H1 (cell line): Measurements from ENCODE around the gene DNAH12. TPM values are rescaled to one million over a fixed set of nuclear protein-coding genes. Genes with fewer than 3 reads are reported as not detected.

Experiments
- CTCF ChIA-PET: fragments of 300-600 bp; sonication (Branson Sonifier 250); formaldehyde crosslinking; loops from one replicate; lab custom pipeline; 2021; ENCODE audit not compliant: partially characterized antibody; lab: Charles Lee
- POLR2A ChIA-PET: fragments of 300-600 bp; sonication (Branson Sonifier 250); formaldehyde crosslinking; loops from one replicate; lab custom pipeline; 2021; ENCODE audit warnings: inconsistent platforms; ENCODE audit not compliant: partially characterized antibody; lab: Charles Lee
- DNase-seq, 2 experiments: peaks; one replicate each; pipeline versions ENCODE4 v3.0.0 to v3.0.0-alpha.2; 2010 to 2022; ENCODE audit warnings: low spot score in 2 of 2, low read depth in 1 of 2, mixed read lengths in 1 of 2
- FAIRE-seq: peaks from 2 replicates; lab custom pipeline; 2011; peaks lifted over from hg19 to GRCh38; lab: Jason Lieb, UNC
- H2AFZ ChIP-seq: 2 replicates; pipeline ENCODE4 v1.8.1; 2012; ENCODE audit warnings: low read length, inconsistent platforms
- H2AK5ac ChIP-seq: 2 replicates; pipeline ENCODE4 v1.6.1; 2013; ENCODE audit warnings: low read depth, low read length
- H2BK120ac ChIP-seq: replicated peaks from 2 replicates; pipeline ENCODE3; 2013; ENCODE audit warnings: low read depth, low read length, inconsistent platforms
- H2BK12ac ChIP-seq: 2 replicates; pipeline ENCODE4 v1.6.1; 2013; ENCODE audit warnings: low read depth, low read length
- H2BK15ac ChIP-seq: 2 replicates; pipeline ENCODE4 v1.6.1; 2013; ENCODE audit warnings: low read length
- H2BK20ac ChIP-seq: 2 replicates; pipeline ENCODE4 v1.6.1; 2013; ENCODE audit warnings: low read length
- H2BK5ac ChIP-seq: 2 replicates; pipeline ENCODE4 v1.6.1; 2013; ENCODE audit warnings: low read depth, low read length
- H3K14ac ChIP-seq: 2 replicates; pipeline ENCODE4 v1.6.1; 2013; ENCODE audit warnings: inconsistent platforms; ENCODE audit not compliant: insufficient read length
- H3K18ac ChIP-seq: 2 replicates; pipeline ENCODE4 v1.6.1; 2013; ENCODE audit warnings: low read length; ENCODE audit errors: extremely low read depth
- H3K23ac ChIP-seq: 2 replicates; pipeline ENCODE4 v1.6.1; 2013; ENCODE audit warnings: inconsistent platforms; ENCODE audit not compliant: insufficient read length
- H3K23me2 ChIP-seq: 2 replicates; pipeline ENCODE4 v1.6.1; 2013; ENCODE audit warnings: low read depth, low read length
- H3K27ac ChIP-seq: 2 replicates; pipeline ENCODE4 v1.6.1; 2011; ENCODE audit warnings: low read depth, low read length, inconsistent platforms
- H3K27me3 ChIP-seq, 4 experiments: replicated peaks in 1 of 4; 1 replicate in 1 of 4; 2 replicates in 3 of 4; pipeline versions ENCODE4 v1.6.1 to v1.8.1; 2011 to 2013; ENCODE audit warnings: low read length in 3 of 4, mild to moderate bottlenecking in 3 of 4, inconsistent platforms in 2 of 4, mixed read lengths in 2 of 4, moderate library complexity in 1 of 4; ENCODE audit not compliant: control insufficient read depth in 3 of 4, insufficient read depth in 3 of 4; ENCODE audit errors: extremely low read depth in 1 of 4
- H3K36me3 ChIP-seq, 4 experiments: 2 replicates each; pipeline versions ENCODE4 v1.6.1 to v1.8.1; 2011 to 2013; ENCODE audit warnings: mild to moderate bottlenecking in 4 of 4, low read length in 3 of 4, moderate library complexity in 2 of 4, control low read depth in 1 of 4, inconsistent platforms in 1 of 4; ENCODE audit not compliant: insufficient read depth in 4 of 4, control insufficient read depth in 2 of 4
- H3K4ac ChIP-seq: replicated peaks from 2 replicates; pipeline ENCODE3; 2013; ENCODE audit warnings: low read length, low read depth, mixed read lengths, inconsistent platforms; ENCODE audit not compliant: insufficient read length
- H3K4me1 ChIP-seq, 4 experiments: replicated peaks in 1 of 4; 1 replicate in 1 of 4; 2 replicates in 3 of 4; pipeline versions ENCODE4 v1.6.1 to v1.8.1; 2011 to 2013; ENCODE audit warnings: low read length in 3 of 4, inconsistent platforms in 2 of 4, mixed read lengths in 1 of 4; ENCODE audit not compliant: insufficient read depth in 4 of 4, control insufficient read depth in 3 of 4
- H3K4me2 ChIP-seq, 2 experiments: 2 replicates each; pipeline versions ENCODE4 v1.6.1 to v1.8.1; 2011 to 2013; ENCODE audit warnings: low read depth in 2 of 2, low read length in 2 of 2, control low read depth in 1 of 2, inconsistent platforms in 1 of 2, mild to moderate bottlenecking in 1 of 2; ENCODE audit not compliant: insufficient read depth in 1 of 2
- H3K4me3 ChIP-seq, 4 experiments: fragments of 200-600, 300-600 bp in 1 of 4; sonication (generic), shearing (Covaris generic), sonication (Bioruptor Twin) in 1 of 4; 2 replicates each; pipeline versions ENCODE4 v1.5.1 to v1.8.1; 2011 to 2016; ENCODE audit warnings: low read length in 4 of 4, low read depth in 3 of 4, control low read depth in 2 of 4, inconsistent platforms in 2 of 4, mild to moderate bottlenecking in 2 of 4, mixed read lengths in 1 of 4, moderate library complexity in 1 of 4; ENCODE audit not compliant: insufficient read depth in 2 of 4; ENCODE audit errors: extremely low read depth in 1 of 4
- H3K56ac ChIP-seq: replicated peaks from 2 replicates; pipeline ENCODE3; 2013; ENCODE audit warnings: low read depth, mild to moderate bottlenecking, mixed read lengths, low read length, inconsistent platforms; ENCODE audit not compliant: insufficient read length
- H3K79me1 ChIP-seq: 2 replicates; pipeline ENCODE4 v1.6.1; 2013; ENCODE audit warnings: low read depth, low read length, control low read depth
- H3K79me2 ChIP-seq, 2 experiments: 2 replicates each; pipeline versions ENCODE4 v1.6.1 to v1.8.1; 2012 to 2013; ENCODE audit warnings: low read length in 2 of 2, mild to moderate bottlenecking in 2 of 2, inconsistent platforms in 1 of 2; ENCODE audit not compliant: insufficient read depth in 2 of 2, control insufficient read depth in 1 of 2
- H3K9ac ChIP-seq, 4 experiments: replicated peaks in 1 of 4; 1 replicate in 1 of 4; 2 replicates in 3 of 4; pipeline versions ENCODE4 v1.6.1 to v1.8.1; 2011 to 2013; ENCODE audit warnings: low read depth in 3 of 4, low read length in 3 of 4, control low read depth in 2 of 4, mild to moderate bottlenecking in 2 of 4, moderate library complexity in 2 of 4, inconsistent platforms in 1 of 4; ENCODE audit errors: extremely low read depth in 1 of 4
- H3K9me3 ChIP-seq, 2 experiments: 2 replicates each; pipeline versions ENCODE4 v1.6.1 to v1.8.1; 2012 to 2013; ENCODE audit warnings: mild to moderate bottlenecking in 2 of 2, moderate library complexity in 2 of 2, control low read depth in 1 of 2, inconsistent platforms in 1 of 2, low read depth in 1 of 2, low read length in 1 of 2, mixed read lengths in 1 of 2; ENCODE audit not compliant: insufficient read depth in 2 of 2
- H4K20me1 ChIP-seq, 2 experiments: replicated peaks in 1 of 2; 2 replicates each; pipeline versions ENCODE3 to v1.8.1; 2011 to 2013; ENCODE audit warnings: inconsistent platforms in 2 of 2, low read length in 2 of 2, mild to moderate bottlenecking in 1 of 2; ENCODE audit not compliant: insufficient read depth in 2 of 2, control insufficient read depth in 1 of 2
- H4K5ac ChIP-seq: 2 replicates; pipeline ENCODE4 v1.6.1; 2013; ENCODE audit warnings: low read length, low read depth, mixed read lengths, inconsistent platforms; ENCODE audit not compliant: insufficient read length
- H4K8ac ChIP-seq: 2 replicates; pipeline ENCODE4 v1.8.0; 2013; ENCODE audit warnings: mild to moderate bottlenecking, moderate library complexity, low read length, inconsistent platforms; ENCODE audit not compliant: insufficient read depth; ENCODE audit errors: extremely low read depth
- H4K91ac ChIP-seq: replicated peaks from 2 replicates; pipeline ENCODE3; 2013; ENCODE audit warnings: low read length, mixed read lengths, inconsistent platforms; ENCODE audit not compliant: insufficient read length
- SP4 ChIP-seq: IDR thresholded peaks from 2 replicates; pipeline ENCODE4 v1.6.1; 2012; ENCODE audit warnings: low read length, inconsistent platforms
- ZNF274 ChIP-seq: IDR thresholded peaks from 2 replicates; pipeline ENCODE4 v1.7.0; 2012; ENCODE audit warnings: low read length, borderline replicate concordance; ENCODE audit errors: extremely low read depth
- WGBS, 2 experiments: shearing (Covaris generic) in 1 of 2; methylation state at CpG; one replicate each; pipeline versions ENCODE4 v1.1.6 to v1.1.7; 2013 to 2015; ENCODE audit warnings: low lambda C conversion rate in 2 of 2, mixed read lengths in 2 of 2, inconsistent platforms in 1 of 2, low coverage in 1 of 2, missing lambda C conversion rate in 1 of 2; ENCODE audit not compliant: insufficient replicate concordance in 2 of 2, insufficient coverage in 1 of 2, insufficient read length in 1 of 2; ENCODE audit errors: extremely low coverage in 1 of 2, missing lambda C conversion rate in 1 of 2; 5-methylcytosine and 5-hydroxymethylcytosine counted together
- polyA plus RNA-seq, 7 experiments: library from polyadenylated mRNA; depleted of rRNA in 3 of 7; stranded (reverse) in 5 of 7; unstranded in 2 of 7; fragments of >200 nt in 5 of 7; fragments of 200-250 nt in 2 of 7; gene quantifications; 1 replicate in 5 of 7; 2 replicates in 1 of 7; 4 replicates in 1 of 7; pipeline versions ENCODE4 v1.2.1 to v1.2.3, GENCODE V29; 2011 to 2013; ENCODE audit warnings: missing spikeins in 2 of 7, mixed read lengths in 2 of 7
- total RNA-seq: library from RNA; stranded (reverse); fragmentation: NEBNext Ultra II Directional; extraction: Animal tissue kit (Norgen Biotek cat#: 25700); gene quantifications from 2 replicates; pipeline ENCODE4 v1.2.1, GENCODE V29; 2021

Gene DNAH12
- total and polyA plus RNA-seq, 2 of the 8 experiments (the other 6 are each of a cell fraction or from before 2014, with no cell fraction given) = not detected

GRCh38 chr3:57411715-57412114, 132.4 kb downstream of the DNAH12 start:
- Histone ChIP-seq H4K20me1 (no peaks in the 10 kb centered on the region), H3K56ac (no peak overlapping the region), H4K5ac (no peak overlapping the region), H3K23me2 (no peaks in the 10 kb centered on the region)
- WGBS, 2 experiments = 92% methylated on average over 1 of the region's 1 CpG; no CpG with 5 or more reads in 1 of the 2 experiments
- no peak for FAIRE-seq
- POLR2A ChIA-PET = no interaction called here
- TF ChIP-seq SP4 (no peak), ZNF274 (no peak)
- TF ChIP-seq, all 59 proteins: peak for 0
- H3K9me3 ChIP-seq = no peaks in the 10 kb centered on the region
- H3K4me2 ChIP-seq = no peak overlapping the region
- no peak overlapping the region for H3K27ac ChIP-seq
- DNase-seq = no peak
- CTCF ChIA-PET = no interaction called here
- no peak overlapping the region for H2BK12ac ChIP-seq
- H2BK120ac ChIP-seq = no peak overlapping the region
- H2BK5ac ChIP-seq = no peak overlapping the region
- H2BK15ac ChIP-seq = no peak overlapping the region
- no peak overlapping the region for H2AFZ ChIP-seq
- H3K18ac ChIP-seq = no peak overlapping the region
- no peaks in the 10 kb centered on the region for H3K79me2 ChIP-seq
- no peak overlapping the region for H2BK20ac ChIP-seq
- H3K4me1 ChIP-seq = no peaks in the 10 kb centered on the region
- H3K4ac ChIP-seq = no peak overlapping the region
- no peak overlapping the region for H4K8ac ChIP-seq
- no peak overlapping the region for H3K23ac ChIP-seq
- H4K91ac ChIP-seq = no peak overlapping the region
- no peak overlapping the region for H2AK5ac ChIP-seq
- H3K36me3 ChIP-seq = no peaks in the 10 kb centered on the region
- no peak overlapping the region for H3K14ac ChIP-seq
- no peaks in the 10 kb centered on the region for H3K79me1 ChIP-seq
- no peak overlapping the region for H3K9ac ChIP-seq
- H3K27me3 ChIP-seq = no peaks in the 10 kb centered on the region
- no peak overlapping the region for H3K4me3 ChIP-seq
